GM12801 (cell line): ENCODE measurements around the gene COX4I1.

Source experiments
- TF ChIP-seq, protein P1 (sequence below): IDR thresholded peaks from one replicate; pipeline ENCODE4 v1.5.1; 2011; ENCODE audit warnings: control low read depth; ENCODE audit not compliant: insufficient read length; ENCODE audit errors: extremely low read depth

The COX4I1 gene

GRCh38 chr16:85773044-85773443, 26.5 kb upstream of the COX4I1 start:
- TF ChIP-seq, protein P1, sequence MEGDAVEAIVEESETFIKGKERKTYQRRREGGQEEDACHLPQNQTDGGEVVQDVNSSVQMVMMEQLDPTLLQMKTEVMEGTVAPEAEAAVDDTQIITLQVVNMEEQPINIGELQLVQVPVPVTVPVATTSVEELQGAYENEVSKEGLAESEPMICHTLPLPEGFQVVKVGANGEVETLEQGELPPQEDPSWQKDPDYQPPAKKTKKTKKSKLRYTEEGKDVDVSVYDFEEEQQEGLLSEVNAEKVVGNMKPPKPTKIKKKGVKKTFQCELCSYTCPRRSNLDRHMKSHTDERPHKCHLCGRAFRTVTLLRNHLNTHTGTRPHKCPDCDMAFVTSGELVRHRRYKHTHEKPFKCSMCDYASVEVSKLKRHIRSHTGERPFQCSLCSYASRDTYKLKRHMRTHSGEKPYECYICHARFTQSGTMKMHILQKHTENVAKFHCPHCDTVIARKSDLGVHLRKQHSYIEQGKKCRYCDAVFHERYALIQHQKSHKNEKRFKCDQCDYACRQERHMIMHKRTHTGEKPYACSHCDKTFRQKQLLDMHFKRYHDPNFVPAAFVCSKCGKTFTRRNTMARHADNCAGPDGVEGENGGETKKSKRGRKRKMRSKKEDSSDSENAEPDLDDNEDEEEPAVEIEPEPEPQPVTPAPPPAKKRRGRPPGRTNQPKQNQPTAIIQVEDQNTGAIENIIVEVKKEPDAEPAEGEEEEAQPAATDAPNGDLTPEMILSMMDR: no peak

GRCh38 chr16:85774136-85774535, 25.4 kb upstream of the COX4I1 start:
- TF ChIP-seq, protein P1: no peak

- TF ChIP-seq, protein P1: no peak
These were observed 24.7 kb upstream of the COX4I1 start for GRCh38 chr16:85774811-85775210.

GRCh38 chr16:85777583-85778310, 21.7 kb upstream of the COX4I1 start:
- TF ChIP-seq, protein P1: no peak

DNA sequence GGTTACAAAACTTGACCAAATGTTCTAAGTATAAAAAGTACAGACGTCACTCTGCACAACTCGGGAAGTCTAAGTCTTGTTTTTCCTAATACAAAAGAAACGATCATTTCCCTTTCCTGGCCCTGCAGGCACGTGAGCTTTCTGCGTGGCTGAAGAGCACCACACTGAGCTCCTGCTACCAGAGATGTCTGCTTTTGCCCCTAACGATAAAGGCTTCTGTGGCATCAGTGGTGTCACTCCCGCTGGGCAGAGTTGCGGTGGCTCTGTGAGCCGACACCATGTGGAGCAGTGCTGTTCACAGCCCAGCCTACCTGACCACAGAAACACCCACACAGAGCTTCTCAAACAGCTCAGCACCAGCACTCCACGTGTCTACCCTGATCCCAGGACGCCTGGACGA, 20.6 kb upstream of the COX4I1 start:
- TF ChIP-seq, protein P1: no peak

- TF ChIP-seq, protein P1: no peak
These were observed 19.2 kb upstream of the COX4I1 start for GRCh38 chr16:85780281-85780680.

- TF ChIP-seq, protein P1: no peak
These were observed 18.3 kb upstream of the COX4I1 start for GRCh38 chr16:85781156-85781555.
